ENCODE data around the gene ZGPAT.

GRCh38 chr20:63662813-63663189, 45.0 kb upstream of the ZGPAT start:
- no peak for TF ChIP-seq GATA3 (IDR thresholded peaks at IDR 0.05; ENCODE audit: low read depth, low read length)
- TF ChIP-seq GATA2 (IDR thresholded peaks at IDR 0.05; ENCODE audit: low read depth, low read length) = no peak

Measured in SH-SY5Y (cell line).